Subcutaneous adipose tissue (tissue), 4 donors: ENCODE measurements around the gene ZNF831. TPM values are rescaled to one million over a fixed set of nuclear protein-coding genes. Genes with fewer than 3 reads are reported as not detected.

Experiments used
- total RNA-seq, 4 donors: library from RNA; depleted of rRNA; stranded (reverse); fragments of >200 nt; gene quantifications; one replicate each; pipeline ENCODE4 v1.1.0, GENCODE V29; 2016
- TF ChIP-seq, protein P1 (sequence below): fragments of 450-650 bp; IDR thresholded peaks from one replicate; pipeline ENCODE4 v1.5.1; 2016; ENCODE audit warnings: low read depth, mild to moderate bottlenecking, control low read depth, antibody characterized with exemption, moderate library complexity

Gene ZNF831
- total RNA-seq, 4 donors from 2014 or later: 0.19 to 1.0 (median 0.77) TPM

- TF ChIP-seq, protein P1, sequence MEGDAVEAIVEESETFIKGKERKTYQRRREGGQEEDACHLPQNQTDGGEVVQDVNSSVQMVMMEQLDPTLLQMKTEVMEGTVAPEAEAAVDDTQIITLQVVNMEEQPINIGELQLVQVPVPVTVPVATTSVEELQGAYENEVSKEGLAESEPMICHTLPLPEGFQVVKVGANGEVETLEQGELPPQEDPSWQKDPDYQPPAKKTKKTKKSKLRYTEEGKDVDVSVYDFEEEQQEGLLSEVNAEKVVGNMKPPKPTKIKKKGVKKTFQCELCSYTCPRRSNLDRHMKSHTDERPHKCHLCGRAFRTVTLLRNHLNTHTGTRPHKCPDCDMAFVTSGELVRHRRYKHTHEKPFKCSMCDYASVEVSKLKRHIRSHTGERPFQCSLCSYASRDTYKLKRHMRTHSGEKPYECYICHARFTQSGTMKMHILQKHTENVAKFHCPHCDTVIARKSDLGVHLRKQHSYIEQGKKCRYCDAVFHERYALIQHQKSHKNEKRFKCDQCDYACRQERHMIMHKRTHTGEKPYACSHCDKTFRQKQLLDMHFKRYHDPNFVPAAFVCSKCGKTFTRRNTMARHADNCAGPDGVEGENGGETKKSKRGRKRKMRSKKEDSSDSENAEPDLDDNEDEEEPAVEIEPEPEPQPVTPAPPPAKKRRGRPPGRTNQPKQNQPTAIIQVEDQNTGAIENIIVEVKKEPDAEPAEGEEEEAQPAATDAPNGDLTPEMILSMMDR: no peak
Measured at GRCh38 chr20:59194023-59194935, 30.7 kb downstream of the ZNF831 start.

DNA sequence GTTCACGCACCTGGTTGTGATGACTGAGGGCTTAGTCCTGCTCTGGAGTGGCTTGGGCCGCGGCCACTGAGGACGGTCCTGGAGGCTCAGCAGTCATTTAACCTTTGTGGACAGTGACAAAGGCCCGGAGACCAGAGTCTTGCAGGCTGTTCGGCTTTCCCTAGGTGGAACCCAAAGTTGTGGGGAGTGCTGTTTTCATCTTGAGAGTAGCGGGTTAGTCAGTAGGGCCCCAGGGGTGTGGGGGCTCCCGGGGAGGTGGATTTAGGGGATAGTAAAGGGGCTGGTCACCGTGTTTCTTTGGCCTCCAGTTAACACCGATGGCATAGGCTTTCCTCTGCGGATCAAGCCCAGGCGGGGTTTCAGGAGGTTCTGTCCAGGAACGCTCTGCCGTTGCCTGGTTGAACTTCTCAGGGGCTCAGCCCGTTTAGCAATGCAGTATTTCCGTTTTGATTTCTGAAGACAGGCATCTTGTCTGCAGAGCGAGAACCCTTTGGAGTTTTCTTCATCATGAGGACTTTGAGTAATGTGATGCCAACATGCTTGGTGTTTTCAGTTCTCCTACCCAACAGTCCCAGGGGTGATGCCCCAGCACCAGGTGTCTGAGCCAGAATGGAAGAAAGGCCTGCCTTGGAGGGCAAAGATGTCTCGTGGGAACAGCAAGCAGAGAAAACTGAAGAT, 31.8 kb downstream of the ZNF831 start:
- TF ChIP-seq, protein P1: no peak

GRCh38 chr20:59204165-59204894, 40.7 kb downstream of the ZNF831 start:
- TF ChIP-seq, protein P1: no peak

DNA sequence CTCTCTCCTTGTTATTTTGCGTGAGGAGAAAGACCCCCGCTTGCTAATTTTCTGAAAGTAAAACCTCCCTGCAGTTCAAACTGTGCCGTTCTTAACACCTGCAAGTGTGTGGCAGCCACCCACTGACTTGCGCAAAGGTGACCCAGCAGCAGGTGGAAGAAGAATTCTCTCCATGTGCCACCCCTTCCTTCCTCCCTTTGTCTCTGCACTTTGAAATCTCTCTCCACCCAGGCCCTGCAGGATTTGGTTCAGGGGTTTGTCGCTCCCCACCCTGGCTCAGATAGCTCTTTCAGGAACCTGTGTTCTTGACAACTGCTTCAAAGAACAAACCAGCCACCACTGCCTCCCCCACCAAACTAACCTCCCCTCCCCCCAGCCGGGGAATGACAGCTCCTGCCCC, 41.4 kb downstream of the ZNF831 start:
- TF ChIP-seq, protein P1: no peak

DNA sequence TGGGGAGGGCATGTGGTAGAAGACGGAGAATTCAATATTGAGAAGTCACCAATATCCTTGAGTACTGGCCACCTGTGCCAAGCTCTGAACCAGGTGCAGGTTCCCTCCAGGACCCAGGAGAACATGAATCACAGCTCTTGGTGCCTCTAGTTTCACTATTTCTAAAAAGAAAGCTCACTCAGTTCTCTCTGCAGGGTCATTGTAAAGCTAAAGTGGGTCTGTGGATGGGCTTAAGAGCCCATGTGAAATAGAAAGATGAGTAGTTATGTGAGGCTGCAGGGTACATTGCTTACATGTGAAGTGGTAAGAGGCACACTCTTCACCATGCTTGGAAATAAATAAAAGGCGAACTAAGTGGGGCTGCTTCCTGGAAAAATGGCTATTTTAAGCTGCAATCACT, 43.6 kb downstream of the ZNF831 start:
- TF ChIP-seq, protein P1: no peak

GRCh38 chr20:59207742-59208357, 44.2 kb downstream of the ZNF831 start:
- TF ChIP-seq, protein P1: no peak
